Activated CD4-positive, alpha-beta T cell treated with anti-CD3 and anti-CD28 coated beads for 36 hours (primary cell): ENCODE data around the gene PLOD1. TPM values are rescaled to one million over a fixed set of nuclear protein-coding genes. Genes with fewer than 3 reads are reported as not detected.

Experiments
- ATAC-seq: fragments of 200-7000 bp; cut with Tn5 transposase; one replicate; pipeline ENCODE4 v1.10.0; 2021; ENCODE audit warnings: mild to moderate bottlenecking, moderate library complexity
- CTCF ChIA-PET: fragments of 350-600 bp; sonication (Branson Sonifier 250); formaldehyde crosslinking; loops from one replicate; lab custom pipeline; 2021; ENCODE audit warnings: antibody characterized with exemption; lab: Charles Lee
- POLR2A ChIA-PET: fragments of 350-600 bp; sonication (Branson Sonifier 250); formaldehyde crosslinking; loops from one replicate; lab custom pipeline; 2021; ENCODE audit warnings: antibody characterized with exemption, inconsistent platforms; lab: Charles Lee
- DNase-seq: peaks from one replicate; pipeline ENCODE4 v3.0.0-alpha.2; 2020
- H3K27ac Mint-ChIP-seq: one replicate; pipeline ENCODE4 v1.8.0; 2021; ENCODE audit warnings: mixed read lengths
- H3K27me3 Mint-ChIP-seq: one replicate; pipeline ENCODE4 v1.8.0; 2021; ENCODE audit warnings: mixed read lengths
- H3K36me3 Mint-ChIP-seq: one replicate; pipeline ENCODE4 v1.8.0; 2021; ENCODE audit warnings: low read depth, mixed read lengths
- H3K4me1 Mint-ChIP-seq: one replicate; pipeline ENCODE4 v1.8.0; 2021; ENCODE audit warnings: mixed read lengths
- H3K4me3 Mint-ChIP-seq: one replicate; pipeline ENCODE4 v1.8.0; 2021; ENCODE audit warnings: mild to moderate bottlenecking, moderate library complexity, mixed read lengths
- H3K9me3 Mint-ChIP-seq: one replicate; pipeline ENCODE4 v1.8.0; 2021; ENCODE audit warnings: low read depth, mixed read lengths
- intact Hi-C, 2 experiments: fragments of 100-400 bp; cut with DNase I in 1 of 2; cut with micrococcal nuclease in 1 of 2; formaldehyde crosslinking; loops; one replicate each; pipeline versions ENCODE4 v1.14.2 to v1.15.1; 2022 to 2024; cut with DNase I, micrococcal nuclease
- total RNA-seq, 2 experiments: library from RNA; stranded (reverse); gene quantifications; one replicate each; pipeline ENCODE4 v1.2.3, GENCODE V29; 2021

The PLOD1 gene
- total RNA-seq, 2 experiments from 2014 or later, result 11.7 to 11.9 TPM

GRCh38 chr1:11979851-11980675, 45.5 kb downstream of the PLOD1 start, which contains the start of gene MFN2:
Gene MFN2, plus strand, starts transcription at chr1:11980444. Its CDS starts 8,725 bp downstream, at chr1:11989169.
- ChIA-PET CTCF (interaction anchor here (0.6 to 0.7 kb wide), 2 partner anchors 38 to 198 kb away, joined by 3 to 4 read pairs; no protein-coding TSS in a partner anchor), POLR2A (interaction anchor here (0.6 to 2.6 kb wide), 4 partner anchors 9 to 143 kb away, joined by 3 to 63 read pairs (median 3); no protein-coding TSS in a partner anchor)
- H3K36me3 Mint-ChIP-seq, result peaks cover 18% of the 10 kb centered on the region
- H3K9me3 Mint-ChIP-seq, result no peaks in the 10 kb centered on the region
- ATAC-seq (peak; percentile 93), DNase-seq (peak; percentile 96)
- intact Hi-C loops, result loop anchor here (1.0 to 10.0 kb wide), 12 partner anchors 39 to 968 kb away; partner anchors contain the start of genes MIIP (in 2 of the 2), PLOD1 (in 2 of the 2), AGTRAP (in 1 of the 2) and CLCN6 (in 1 of the 2)
- no peaks in the 10 kb centered on the region for H3K27me3 Mint-ChIP-seq
- peaks cover 36% of the 10 kb centered on the region for H3K4me1 Mint-ChIP-seq
- H3K4me3 Mint-ChIP-seq, result peak within 1 kb of the TSS; percentile 97
- peak within 1 kb of the TSS; percentile 94 for H3K27ac Mint-ChIP-seq

- peak overlapping the region; percentile 94 for H3K27ac Mint-ChIP-seq
- peak overlapping the region; percentile 97 for H3K4me3 Mint-ChIP-seq
- ATAC-seq (no peak), DNase-seq (no peak)
- intact Hi-C loops, result loop anchor here (1.0 to 10.0 kb wide), 12 partner anchors 39 to 968 kb away; partner anchors contain the start of genes MIIP (in 2 of the 2), PLOD1 (in 2 of the 2), AGTRAP (in 1 of the 2) and CLCN6 (in 1 of the 2)
- no peaks in the 10 kb centered on the region for H3K27me3 Mint-ChIP-seq
- H3K4me1 Mint-ChIP-seq, result peaks cover 36% of the 10 kb centered on the region
- H3K9me3 Mint-ChIP-seq, result no peaks in the 10 kb centered on the region
- ChIA-PET POLR2A (interaction anchor here (2.6 kb wide), 1 partner anchor 72 kb away, joined by 63 read pairs; no protein-coding TSS in a partner anchor), CTCF (interaction anchor here (0.6 to 2.5 kb wide), 3 partner anchors 38 to 197 kb away, joined by 3 to 8 read pairs (median 4); partner anchors contain the start of gene MIIP)
- H3K36me3 Mint-ChIP-seq, result peaks cover 16% of the 10 kb centered on the region
These were observed 46.1 kb downstream of the PLOD1 start for GRCh38 chr1:11980676-11980972.

GRCh38 chr1:11981378-11982009, 47.0 kb downstream of the PLOD1 start:
- intact Hi-C loops, result loop anchor here (2.0 to 10.0 kb wide), 2 partner anchors 47 to 717 kb away; partner anchors contain the start of genes MTOR (in 1 of the 2) and PLOD1 (in 1 of the 2)
- ChIA-PET POLR2A (interaction anchor here (0.5 to 2.6 kb wide), 2 partner anchors 18 to 72 kb away, joined by 4 to 63 read pairs; no protein-coding TSS in a partner anchor), CTCF (interaction anchor here (0.7 to 2.5 kb wide), 2 partner anchors 9 to 39 kb away, joined by 3 to 8 read pairs; partner anchors contain the start of gene MIIP)
- H3K4me1 Mint-ChIP-seq, result peaks cover 39% of the 10 kb centered on the region
- no peak for ATAC-seq
- DNase-seq, result no peak
- H3K36me3 Mint-ChIP-seq, result peaks cover 22% of the 10 kb centered on the region
- H3K4me3 Mint-ChIP-seq, result peak overlapping the region; percentile 97
- no peaks in the 10 kb centered on the region for H3K27me3 Mint-ChIP-seq
- H3K27ac Mint-ChIP-seq, result peak overlapping the region; percentile 94
- H3K9me3 Mint-ChIP-seq, result no peaks in the 10 kb centered on the region

GRCh38 chr1:11982010-11982392, 47.5 kb downstream of the PLOD1 start:
- peak overlapping the region; percentile 70 for H3K27ac Mint-ChIP-seq
- POLR2A ChIA-PET, result interaction anchor here (0.5 to 2.6 kb wide), 2 partner anchors 17 to 73 kb away, joined by 4 to 63 read pairs; no protein-coding TSS in a partner anchor
- H3K27me3 Mint-ChIP-seq, result no peaks in the 10 kb centered on the region
- CTCF ChIA-PET, result interaction anchor here (0.7 to 2.5 kb wide), 2 partner anchors 8 to 38 kb away, joined by 3 to 8 read pairs; partner anchors contain the start of gene MIIP
- H3K4me1 Mint-ChIP-seq, result peaks cover 39% of the 10 kb centered on the region
- DNase-seq (no peak), ATAC-seq (no peak)
- peaks cover 22% of the 10 kb centered on the region for H3K36me3 Mint-ChIP-seq
- intact Hi-C loops, result loop anchor here in 1 of 2 experiments (10.0 kb wide), 1 partner anchor 717 kb away; the partner anchor contains the start of gene MTOR
- no peaks in the 10 kb centered on the region for H3K9me3 Mint-ChIP-seq
- peak overlapping the region; percentile 97 for H3K4me3 Mint-ChIP-seq

- ChIA-PET CTCF (interaction anchor here (1.1 to 1.2 kb wide), 2 partner anchors 11 to 54 kb away, joined by 3 to 4 read pairs; no protein-coding TSS in a partner anchor), POLR2A (no interaction called here)
- Mint-ChIP-seq H3K9me3 (no peaks in the 10 kb centered on the region), H3K27ac (no peak overlapping the region), H3K27me3 (no peaks in the 10 kb centered on the region), H3K4me1 (peaks cover 42% of the 10 kb centered on the region), H3K36me3 (peaks cover 27% of the 10 kb centered on the region), H3K4me3 (no peak overlapping the region)
- no peak for DNase-seq
- intact Hi-C loops, result loop anchor here in 1 of 2 experiments (10.0 kb wide), 1 partner anchor 719 kb away; the partner anchor contains the start of gene MTOR
- no peak for ATAC-seq
These were observed 49.6 kb downstream of the PLOD1 start for GRCh38 chr1:11984121-11984520.

- Mint-ChIP-seq H3K9me3 (no peaks in the 10 kb centered on the region), H3K36me3 (peaks cover 30% of the 10 kb centered on the region), H3K27ac (no peak overlapping the region), H3K4me1 (peaks cover 41% of the 10 kb centered on the region), H3K27me3 (no peaks in the 10 kb centered on the region), H3K4me3 (no peak overlapping the region)
- no peak for ATAC-seq
- ChIA-PET POLR2A (no interaction called here), CTCF (no interaction called here)
- intact Hi-C loops, result loop anchor here in 1 of 2 experiments (10.0 kb wide), 1 partner anchor 720 kb away; the partner anchor contains the start of gene MTOR
- no peak for DNase-seq
These were observed 50.1 kb downstream of the PLOD1 start for GRCh38 chr1:11984576-11984975.

- no peak overlapping the region for H3K27ac Mint-ChIP-seq
- ATAC-seq, result no peak
- H3K36me3 Mint-ChIP-seq, result peaks cover 33% of the 10 kb centered on the region
- no peaks in the 10 kb centered on the region for H3K9me3 Mint-ChIP-seq
- ChIA-PET POLR2A (no interaction called here), CTCF (no interaction called here)
- H3K27me3 Mint-ChIP-seq, result no peaks in the 10 kb centered on the region
- no peak overlapping the region for H3K4me3 Mint-ChIP-seq
- DNase-seq, result no peak
- intact Hi-C loops, result loop anchor here in 1 of 2 experiments (10.0 kb wide), 1 partner anchor 720 kb away; the partner anchor contains the start of gene MTOR
- H3K4me1 Mint-ChIP-seq, result peaks cover 38% of the 10 kb centered on the region
These were observed 50.7 kb downstream of the PLOD1 start for GRCh38 chr1:11985171-11985570.

- Mint-ChIP-seq H3K9me3 (no peaks in the 10 kb centered on the region), H3K4me3 (no peak overlapping the region), H3K27ac (no peak overlapping the region), H3K4me1 (peaks cover 40% of the 10 kb centered on the region), H3K27me3 (no peaks in the 10 kb centered on the region), H3K36me3 (peaks cover 38% of the 10 kb centered on the region)
- CTCF ChIA-PET, result interaction anchor here (1.6 kb wide), 1 partner anchor 53 kb away, joined by 4 read pairs; no protein-coding TSS in a partner anchor
- intact Hi-C loops, result loop anchor here in 1 of 2 experiments (10.0 kb wide), 1 partner anchor 721 kb away; the partner anchor contains the start of gene MTOR
- no peak for DNase-seq
- ATAC-seq, result no peak
- POLR2A ChIA-PET, result no interaction called here
These were observed 51.3 kb downstream of the PLOD1 start for GRCh38 chr1:11985851-11986250.

- ChIA-PET CTCF (interaction anchor here (0.6 to 1.0 kb wide), 2 partner anchors 8 to 12 kb away, joined by 3 read pairs; no protein-coding TSS in a partner anchor), POLR2A (no interaction called here)
- Mint-ChIP-seq H3K36me3 (peaks cover 41% of the 10 kb centered on the region), H3K4me1 (peaks cover 10% of the 10 kb centered on the region), H3K9me3 (no peaks in the 10 kb centered on the region), H3K4me3 (no peak overlapping the region), H3K27ac (no peak overlapping the region), H3K27me3 (no peaks in the 10 kb centered on the region)
- intact Hi-C loops, result loop anchor here in 1 of 2 experiments (10.0 kb wide), 1 partner anchor 725 kb away; the partner anchor contains the start of gene MTOR
- no peak for DNase-seq
- ATAC-seq, result no peak
These were observed 55.2 kb downstream of the PLOD1 start for GRCh38 chr1:11989669-11990068.

- no peak for ATAC-seq
- no peaks in the 10 kb centered on the region for H3K27me3 Mint-ChIP-seq
- H3K27ac Mint-ChIP-seq, result peak overlapping the region; percentile 26
These were observed 56.0 kb downstream of the PLOD1 start for GRCh38 chr1:11990303-11991032.

More at GRCh38 chr1:11990303-11991032, 56.0 kb downstream of the PLOD1 start:
- peaks cover 8% of the 10 kb centered on the region for H3K4me1 Mint-ChIP-seq
- H3K4me3 Mint-ChIP-seq, result no peak overlapping the region
- ChIA-PET CTCF (interaction anchor here (1.0 kb wide), 1 partner anchor 9 kb away, joined by 3 read pairs; no protein-coding TSS in a partner anchor), POLR2A (no interaction called here)
- no peaks in the 10 kb centered on the region for H3K9me3 Mint-ChIP-seq
- intact Hi-C loops, result no loop called here
- no peak for DNase-seq
- peaks cover 42% of the 10 kb centered on the region for H3K36me3 Mint-ChIP-seq
